Panc1 (cell line): ENCODE results near the gene FOXK2.

Experiments used
- CTCF ChIP-seq: fragments of 450-650 bp; IDR thresholded peaks from 2 replicates; pipeline ENCODE4 v1.5.1; 2017; ENCODE audit warnings: mild to moderate bottlenecking
- TCF7L2 ChIP-seq: IDR thresholded peaks from 2 replicates; pipeline ENCODE4 v1.6.1; 2011; ENCODE audit warnings: mild to moderate bottlenecking, low read depth, low read length, inconsistent platforms

GRCh38 chr17:82582213-82582612 lies 62.7 kb downstream of the FOXK2 start:
- TF ChIP-seq CTCF = no peak
- no peak for TF ChIP-seq TCF7L2
